GM23338 (cell line): ENCODE results near the gene GLTP. TPM values are rescaled to one million over a fixed set of nuclear protein-coding genes. Genes with fewer than 3 reads are reported as not detected.

Experiments used
- ATAC-seq: fragments of 200-7000 bp; cut with Tn5 transposase; 3 replicates; pipeline ENCODE4 v1.9.1; 2020
- DNase-seq: peaks from one replicate; pipeline ENCODE4 v3.0.0-alpha.2; 2015; ENCODE audit warnings: low spot score
- H2AFZ ChIP-seq: fragments of 200-600 bp; sonication (generic); 2 replicates; pipeline ENCODE4 v1.8.0; 2016; ENCODE audit warnings: antibody characterized with exemption, mild to moderate bottlenecking, moderate library complexity
- H3F3A ChIP-seq: fragments of 200-600 bp; sonication (generic); replicated peaks from 2 replicates; pipeline ENCODE4 v1.8.0; 2017; ENCODE audit warnings: antibody characterized with exemption, mixed run types, low read depth
- H3K27ac ChIP-seq: fragments of 200-600 bp; sonication (generic); 2 replicates; pipeline ENCODE4 v1.6.1; 2016; ENCODE audit warnings: low read depth
- H3K27me3 ChIP-seq: fragments of 200-600 bp; sonication (generic); 2 replicates; pipeline ENCODE4 v1.8.0; 2016; ENCODE audit warnings: mild to moderate bottlenecking, mixed run types, moderate library complexity; ENCODE audit not compliant: insufficient read depth
- H3K36me3 ChIP-seq: fragments of 200-600 bp; sonication (generic); 2 replicates; pipeline ENCODE4 v1.8.0; 2016; ENCODE audit warnings: mild to moderate bottlenecking; ENCODE audit not compliant: insufficient read depth
- H3K4me1 ChIP-seq: fragments of 200-600 bp; sonication (generic); 2 replicates; pipeline ENCODE4 v1.8.0; 2016; ENCODE audit warnings: mild to moderate bottlenecking, moderate library complexity; ENCODE audit not compliant: insufficient read depth
- H3K4me2 ChIP-seq: fragments of 200-600 bp; sonication (generic); 2 replicates; pipeline ENCODE4 v1.7.1; 2017; ENCODE audit warnings: mixed run types
- H3K4me3 ChIP-seq: fragments of 200-600 bp; sonication (generic); 2 replicates; pipeline ENCODE4 v1.6.1; 2016; ENCODE audit warnings: mixed run types
- H3K79me2 ChIP-seq: fragments of 200-600 bp; sonication (generic); replicated peaks from 2 replicates; pipeline ENCODE4 v1.8.0; 2017; ENCODE audit warnings: mild to moderate bottlenecking; ENCODE audit not compliant: insufficient read depth
- H3K9me2 ChIP-seq: fragments of 200-600 bp; sonication (generic); 2 replicates; pipeline ENCODE4 v1.8.0; 2017; ENCODE audit not compliant: insufficient read depth
- H4K20me1 ChIP-seq: fragments of 200-600 bp; sonication (generic); replicated peaks from 2 replicates; pipeline ENCODE4 v1.8.0; 2017; ENCODE audit warnings: mild to moderate bottlenecking; ENCODE audit not compliant: insufficient read depth
- H3K27ac Mint-ChIP-seq: 2 replicates; pipeline ENCODE4 v1.8.0; 2020; ENCODE audit warnings: inconsistent platforms, mild to moderate bottlenecking, moderate library complexity, mixed read lengths
- H3K27me3 Mint-ChIP-seq: 3 replicates; pipeline ENCODE4 v1.8.0; 2022; ENCODE audit warnings: low read depth, mild to moderate bottlenecking, moderate library complexity, mixed read lengths, inconsistent platforms; ENCODE audit not compliant: insufficient read depth, poor library complexity
- H3K36me3 Mint-ChIP-seq: 3 replicates; pipeline ENCODE4 v1.8.0; 2021; ENCODE audit warnings: low read depth, mild to moderate bottlenecking, inconsistent platforms, moderate library complexity, mixed read lengths
- H3K4me1 Mint-ChIP-seq: 3 replicates; pipeline ENCODE4 v1.8.0; 2020; ENCODE audit warnings: mild to moderate bottlenecking, inconsistent platforms, mixed read lengths
- H3K4me3 Mint-ChIP-seq: 3 replicates; pipeline ENCODE4 v1.8.0; 2021; ENCODE audit warnings: moderate library complexity, mild to moderate bottlenecking, inconsistent platforms, mixed read lengths
- H3K9me3 Mint-ChIP-seq: 3 replicates; pipeline ENCODE4 v1.8.0; 2020; ENCODE audit warnings: moderate library complexity, mild to moderate bottlenecking, inconsistent platforms, mixed read lengths
- CREB1 ChIP-seq: fragments of 250-450 bp; sonication (Bioruptor Pico); IDR thresholded peaks from 2 replicates; pipeline ENCODE4 v1.5.0; 2020; ENCODE audit warnings: low read depth, mild to moderate bottlenecking, moderate library complexity
- CTCF ChIP-seq, 2 experiments: fragments of 200-600 bp in 1 of 2; sonication (generic) in 1 of 2; conservative IDR thresholded peaks; 2 replicates each; pipeline versions ENCODE4 v1.5.1 to v1.6.1; 2016 to 2017; ENCODE audit warnings: antibody characterized with exemption in 2 of 2, low read depth in 2 of 2, mild to moderate bottlenecking in 2 of 2, moderate library complexity in 1 of 2
- EZH2 ChIP-seq: fragments of 200-600 bp; sonication (generic); IDR thresholded peaks from one replicate; pipeline ENCODE4 v1.8.0; 2017; ENCODE audit warnings: antibody characterized with exemption, mild to moderate bottlenecking, low read depth; ENCODE audit not compliant: unreplicated experiment
- EZH2phosphoT487 ChIP-seq: fragments of 200-600 bp; sonication (generic); IDR thresholded peaks from one replicate; pipeline ENCODE4 v1.8.1; 2018; ENCODE audit warnings: antibody characterized with exemption; ENCODE audit not compliant: unreplicated experiment
- JUNB ChIP-seq: IDR thresholded peaks from one replicate; pipeline ENCODE4 v1.6.1; 2016; ENCODE audit warnings: antibody characterized with exemption; ENCODE audit not compliant: unreplicated experiment
- NANOG ChIP-seq: IDR thresholded peaks from 2 replicates; pipeline ENCODE4 v1.6.1; 2016; ENCODE audit warnings: antibody characterized with exemption, borderline replicate concordance
- POLR2AphosphoS5 ChIP-seq: IDR thresholded peaks from 2 replicates; pipeline ENCODE4 v1.6.1; 2016; ENCODE audit warnings: antibody characterized with exemption, low read depth
- ZNF114 ChIP-seq: fragments of 250-450 bp; sonication (Bioruptor Pico); IDR thresholded peaks from 2 replicates; pipeline ENCODE4 v1.5.0; 2020; ENCODE audit warnings: mild to moderate bottlenecking, moderate library complexity
- ZNF331 ChIP-seq: fragments of 250-450 bp; sonication (Bioruptor Pico); IDR thresholded peaks from 2 replicates; pipeline ENCODE4 v1.5.0; 2020; ENCODE audit warnings: low read depth, mild to moderate bottlenecking, moderate library complexity
- polyA plus RNA-seq: library from polyadenylated mRNA; unstranded; fragments of >200 nt; fragmentation: Nextera tagmentation; extraction: Ambion mirVana; gene quantifications from 2 replicates; pipeline ENCODE4 v1.2.1, GENCODE V29; 2016
- total RNA-seq: library from RNA; depleted of rRNA; stranded (reverse); fragments of >200 nt; shearing (Covaris generic); gene quantifications from 2 replicates; pipeline ENCODE4 v1.2.3, GENCODE V29; 2014
- TF ChIP-seq, protein P1 (sequence below): fragments of 250-450 bp; sonication (Bioruptor Pico); IDR thresholded peaks from 2 replicates; pipeline ENCODE4 v1.5.0; 2020; ENCODE audit warnings: mild to moderate bottlenecking, moderate library complexity
- TF ChIP-seq, protein P2 (sequence below): IDR thresholded peaks from one replicate; pipeline ENCODE4 v1.6.1; 2018; ENCODE audit warnings: antibody characterized with exemption; ENCODE audit not compliant: unreplicated experiment
- TF ChIP-seq, protein P3 (sequence below): IDR thresholded peaks from 2 replicates; pipeline ENCODE4 v1.6.1; 2016; ENCODE audit warnings: antibody characterized with exemption

Gene GLTP
- total and polyA plus RNA-seq, 2 experiments from 2014 or later = 26.5 to 30.2 TPM

GRCh38 chr12:109827566-109828550, 52.5 kb downstream of the GLTP start (continued):
- TF ChIP-seq, protein P1, sequence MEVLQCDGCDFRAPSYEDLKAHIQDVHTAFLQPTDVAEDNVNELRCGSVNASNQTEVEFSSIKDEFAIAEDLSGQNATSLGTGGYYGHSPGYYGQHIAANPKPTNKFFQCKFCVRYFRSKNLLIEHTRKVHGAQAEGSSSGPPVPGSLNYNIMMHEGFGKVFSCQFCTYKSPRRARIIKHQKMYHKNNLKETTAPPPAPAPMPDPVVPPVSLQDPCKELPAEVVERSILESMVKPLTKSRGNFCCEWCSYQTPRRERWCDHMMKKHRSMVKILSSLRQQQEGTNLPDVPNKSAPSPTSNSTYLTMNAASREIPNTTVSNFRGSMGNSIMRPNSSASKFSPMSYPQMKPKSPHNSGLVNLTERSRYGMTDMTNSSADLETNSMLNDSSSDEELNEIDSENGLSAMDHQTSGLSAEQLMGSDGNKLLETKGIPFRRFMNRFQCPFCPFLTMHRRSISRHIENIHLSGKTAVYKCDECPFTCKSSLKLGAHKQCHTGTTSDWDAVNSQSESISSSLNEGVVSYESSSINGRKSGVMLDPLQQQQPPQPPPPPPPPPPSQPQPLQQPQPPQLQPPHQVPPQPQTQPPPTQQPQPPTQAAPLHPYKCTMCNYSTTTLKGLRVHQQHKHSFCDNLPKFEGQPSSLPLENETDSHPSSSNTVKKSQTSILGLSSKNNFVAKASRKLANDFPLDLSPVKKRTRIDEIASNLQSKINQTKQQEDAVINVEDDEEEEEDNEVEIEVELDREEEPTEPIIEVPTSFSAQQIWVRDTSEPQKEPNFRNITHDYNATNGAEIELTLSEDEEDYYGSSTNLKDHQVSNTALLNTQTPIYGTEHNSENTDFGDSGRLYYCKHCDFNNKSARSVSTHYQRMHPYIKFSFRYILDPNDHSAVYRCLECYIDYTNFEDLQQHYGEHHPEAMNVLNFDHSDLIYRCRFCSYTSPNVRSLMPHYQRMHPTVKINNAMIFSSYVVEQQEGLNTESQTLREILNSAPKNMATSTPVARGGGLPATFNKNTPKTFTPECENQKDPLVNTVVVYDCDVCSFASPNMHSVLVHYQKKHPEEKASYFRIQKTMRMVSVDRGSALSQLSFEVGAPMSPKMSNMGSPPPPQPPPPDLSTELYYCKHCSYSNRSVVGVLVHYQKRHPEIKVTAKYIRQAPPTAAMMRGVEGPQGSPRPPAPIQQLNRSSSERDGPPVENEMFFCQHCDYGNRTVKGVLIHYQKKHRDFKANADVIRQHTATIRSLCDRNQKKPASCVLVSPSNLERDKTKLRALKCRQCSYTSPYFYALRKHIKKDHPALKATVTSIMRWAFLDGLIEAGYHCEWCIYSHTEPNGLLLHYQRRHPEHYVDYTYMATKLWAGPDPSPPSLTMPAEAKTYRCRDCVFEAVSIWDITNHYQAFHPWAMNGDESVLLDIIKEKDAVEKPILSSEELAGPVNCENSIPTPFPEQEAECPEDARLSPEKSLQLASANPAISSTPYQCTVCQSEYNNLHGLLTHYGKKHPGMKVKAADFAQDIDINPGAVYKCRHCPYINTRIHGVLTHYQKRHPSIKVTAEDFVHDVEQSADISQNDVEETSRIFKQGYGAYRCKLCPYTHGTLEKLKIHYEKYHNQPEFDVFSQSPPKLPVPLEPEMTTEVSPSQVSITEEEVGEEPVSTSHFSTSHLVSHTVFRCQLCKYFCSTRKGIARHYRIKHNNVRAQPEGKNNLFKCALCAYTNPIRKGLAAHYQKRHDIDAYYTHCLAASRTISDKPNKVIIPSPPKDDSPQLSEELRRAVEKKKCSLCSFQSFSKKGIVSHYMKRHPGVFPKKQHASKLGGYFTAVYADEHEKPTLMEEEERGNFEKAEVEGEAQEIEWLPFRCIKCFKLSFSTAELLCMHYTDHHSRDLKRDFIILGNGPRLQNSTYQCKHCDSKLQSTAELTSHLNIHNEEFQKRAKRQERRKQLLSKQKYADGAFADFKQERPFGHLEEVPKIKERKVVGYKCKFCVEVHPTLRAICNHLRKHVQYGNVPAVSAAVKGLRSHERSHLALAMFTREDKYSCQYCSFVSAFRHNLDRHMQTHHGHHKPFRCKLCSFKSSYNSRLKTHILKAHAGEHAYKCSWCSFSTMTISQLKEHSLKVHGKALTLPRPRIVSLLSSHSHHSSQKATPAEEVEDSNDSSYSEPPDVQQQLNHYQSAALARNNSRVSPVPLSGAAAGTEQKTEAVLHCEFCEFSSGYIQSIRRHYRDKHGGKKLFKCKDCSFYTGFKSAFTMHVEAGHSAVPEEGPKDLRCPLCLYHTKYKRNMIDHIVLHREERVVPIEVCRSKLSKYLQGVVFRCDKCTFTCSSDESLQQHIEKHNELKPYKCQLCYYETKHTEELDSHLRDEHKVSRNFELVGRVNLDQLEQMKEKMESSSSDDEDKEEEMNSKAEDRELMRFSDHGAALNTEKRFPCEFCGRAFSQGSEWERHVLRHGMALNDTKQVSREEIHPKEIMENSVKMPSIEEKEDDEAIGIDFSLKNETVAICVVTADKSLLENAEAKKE = no peak

- Mint-ChIP-seq H3K27ac (no peak overlapping the region), H3K27me3 (peaks cover 3% of the 10 kb centered on the region), H3K4me1 (peaks cover 10% of the 10 kb centered on the region; the same call in 2 of the 3 replicates), H3K4me3 (no peak overlapping the region), H3K9me3 (no peaks in the 10 kb centered on the region), H3K36me3 (no peaks in the 10 kb centered on the region)
- no peaks in the 10 kb centered on the region for H4K20me1 ChIP-seq
- no peaks in the 10 kb centered on the region for H3K27me3 ChIP-seq
- H3K4me3 ChIP-seq = no peak overlapping the region
- no peaks in the 10 kb centered on the region for H3K36me3 ChIP-seq
- H2AFZ ChIP-seq = no peak overlapping the region
- no peaks in the 10 kb centered on the region for H3K4me1 ChIP-seq
- no peaks in the 10 kb centered on the region for H3K79me2 ChIP-seq
- ATAC-seq = no peak
- H3K9me2 ChIP-seq = no peaks in the 10 kb centered on the region
- DNase-seq = no peak
- H3K4me2 ChIP-seq = no peak overlapping the region
- H3K27ac ChIP-seq = no peak overlapping the region
- H3F3A ChIP-seq = no peaks in the 10 kb centered on the region
- TF ChIP-seq CREB1 (CRISPR knock-in tag) (no peak), CTCF (conservative IDR thresholded peaks at IDR 0.05; ENCODE audit: low read depth in 2 of 2) (no peak), JUNB (no peak), NANOG (no peak), EZH2 (no peak), POLR2AphosphoS5 (no peak), ZNF331 (CRISPR knock-in tag) (no peak), ZNF114 (no peak), EZH2phosphoT487 (no peak)
- TF ChIP-seq, protein P2, sequence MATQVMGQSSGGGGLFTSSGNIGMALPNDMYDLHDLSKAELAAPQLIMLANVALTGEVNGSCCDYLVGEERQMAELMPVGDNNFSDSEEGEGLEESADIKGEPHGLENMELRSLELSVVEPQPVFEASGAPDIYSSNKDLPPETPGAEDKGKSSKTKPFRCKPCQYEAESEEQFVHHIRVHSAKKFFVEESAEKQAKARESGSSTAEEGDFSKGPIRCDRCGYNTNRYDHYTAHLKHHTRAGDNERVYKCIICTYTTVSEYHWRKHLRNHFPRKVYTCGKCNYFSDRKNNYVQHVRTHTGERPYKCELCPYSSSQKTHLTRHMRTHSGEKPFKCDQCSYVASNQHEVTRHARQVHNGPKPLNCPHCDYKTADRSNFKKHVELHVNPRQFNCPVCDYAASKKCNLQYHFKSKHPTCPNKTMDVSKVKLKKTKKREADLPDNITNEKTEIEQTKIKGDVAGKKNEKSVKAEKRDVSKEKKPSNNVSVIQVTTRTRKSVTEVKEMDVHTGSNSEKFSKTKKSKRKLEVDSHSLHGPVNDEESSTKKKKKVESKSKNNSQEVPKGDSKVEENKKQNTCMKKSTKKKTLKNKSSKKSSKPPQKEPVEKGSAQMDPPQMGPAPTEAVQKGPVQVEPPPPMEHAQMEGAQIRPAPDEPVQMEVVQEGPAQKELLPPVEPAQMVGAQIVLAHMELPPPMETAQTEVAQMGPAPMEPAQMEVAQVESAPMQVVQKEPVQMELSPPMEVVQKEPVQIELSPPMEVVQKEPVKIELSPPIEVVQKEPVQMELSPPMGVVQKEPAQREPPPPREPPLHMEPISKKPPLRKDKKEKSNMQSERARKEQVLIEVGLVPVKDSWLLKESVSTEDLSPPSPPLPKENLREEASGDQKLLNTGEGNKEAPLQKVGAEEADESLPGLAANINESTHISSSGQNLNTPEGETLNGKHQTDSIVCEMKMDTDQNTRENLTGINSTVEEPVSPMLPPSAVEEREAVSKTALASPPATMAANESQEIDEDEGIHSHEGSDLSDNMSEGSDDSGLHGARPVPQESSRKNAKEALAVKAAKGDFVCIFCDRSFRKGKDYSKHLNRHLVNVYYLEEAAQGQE = no peak
- TF ChIP-seq, protein P3, sequence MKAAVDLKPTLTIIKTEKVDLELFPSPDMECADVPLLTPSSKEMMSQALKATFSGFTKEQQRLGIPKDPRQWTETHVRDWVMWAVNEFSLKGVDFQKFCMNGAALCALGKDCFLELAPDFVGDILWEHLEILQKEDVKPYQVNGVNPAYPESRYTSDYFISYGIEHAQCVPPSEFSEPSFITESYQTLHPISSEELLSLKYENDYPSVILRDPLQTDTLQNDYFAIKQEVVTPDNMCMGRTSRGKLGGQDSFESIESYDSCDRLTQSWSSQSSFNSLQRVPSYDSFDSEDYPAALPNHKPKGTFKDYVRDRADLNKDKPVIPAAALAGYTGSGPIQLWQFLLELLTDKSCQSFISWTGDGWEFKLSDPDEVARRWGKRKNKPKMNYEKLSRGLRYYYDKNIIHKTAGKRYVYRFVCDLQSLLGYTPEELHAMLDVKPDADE = no peak
Observed at GRCh38 chr12:109827080-109827479, 53.3 kb downstream of the GLTP start.
